DND-41 (cell line): ENCODE measurements around the gene CYP27C1.

Source experiments
- ATAC-seq: fragments of 200-7000 bp; cut with Tn5 transposase; 3 replicates; pipeline ENCODE4 v1.9.1; 2021; ENCODE audit warnings: low read depth; ENCODE audit not compliant: insufficient read depth
- DNase-seq: peaks from one replicate; pipeline ENCODE4 v3.0.0-alpha.2; 2020
- H2AFZ ChIP-seq: 2 replicates; pipeline ENCODE4 v1.6.0; 2012; ENCODE audit warnings: low read depth, low read length
- H3K27ac ChIP-seq: 2 replicates; pipeline ENCODE4 v1.5.1; 2012; ENCODE audit warnings: low read length, inconsistent platforms
- H3K27me3 ChIP-seq: fragments of 200-600 bp; sonication (generic); 2 replicates; pipeline ENCODE4 v1.6.0; 2012; ENCODE audit warnings: low read length, mild to moderate bottlenecking, inconsistent platforms; ENCODE audit not compliant: insufficient read depth, poor library complexity
- H3K36me3 ChIP-seq: 2 replicates; pipeline ENCODE4 v1.5.1; 2012; ENCODE audit warnings: low read length, inconsistent platforms; ENCODE audit not compliant: insufficient read depth
- H3K4me1 ChIP-seq: 2 replicates; pipeline ENCODE4 v1.5.1; 2012; ENCODE audit warnings: mild to moderate bottlenecking, low read length; ENCODE audit not compliant: insufficient read depth
- H3K4me2 ChIP-seq: 2 replicates; pipeline ENCODE4 v1.6.0; 2012; ENCODE audit warnings: mild to moderate bottlenecking, moderate library complexity, low read length, inconsistent platforms; ENCODE audit not compliant: insufficient read depth
- H3K4me3 ChIP-seq, 2 experiments: fragments of 200-600 bp in 1 of 2; shearing (Covaris generic) in 1 of 2; 2 replicates each; pipeline ENCODE4 v1.5.1; 2012 to 2016; ENCODE audit warnings: inconsistent platforms in 2 of 2, low read length in 2 of 2, mild to moderate bottlenecking in 2 of 2, low read depth in 1 of 2, moderate library complexity in 1 of 2
- H3K79me2 ChIP-seq: 2 replicates; pipeline ENCODE4 v1.6.0; 2012; ENCODE audit warnings: low read length, inconsistent platforms; ENCODE audit not compliant: insufficient read depth
- H3K9ac ChIP-seq: 2 replicates; pipeline ENCODE4 v1.6.0; 2012; ENCODE audit warnings: low read depth, mild to moderate bottlenecking, inconsistent platforms, low read length, moderate library complexity
- H3K9me3 ChIP-seq: 2 replicates; pipeline ENCODE4 v1.5.1; 2012; ENCODE audit warnings: low read length, moderate library complexity, mild to moderate bottlenecking, inconsistent platforms; ENCODE audit not compliant: insufficient read depth, severe bottlenecking
- H4K20me1 ChIP-seq: 2 replicates; pipeline ENCODE4 v1.6.0; 2012; ENCODE audit warnings: low read length; ENCODE audit not compliant: insufficient read depth
- CTCF ChIP-seq: IDR thresholded peaks from 2 replicates; pipeline ENCODE4 v1.5.1; 2012; ENCODE audit warnings: borderline replicate concordance, low read length, moderate library complexity, mild to moderate bottlenecking; ENCODE audit not compliant: poor library complexity, severe bottlenecking; ENCODE audit errors: extremely low read depth
- EZH2 ChIP-seq: IDR thresholded peaks from 3 replicates; pipeline ENCODE4 v1.6.1; 2012; ENCODE audit warnings: borderline replicate concordance, low read depth, mild to moderate bottlenecking, moderate library complexity, low read length, inconsistent platforms; ENCODE audit not compliant: severe bottlenecking

CYP27C1 gene

GRCh38 chr2:127188797-127189196, 31.3 kb downstream of the CYP27C1 start:
- TF ChIP-seq CTCF (no peak), EZH2 (no peak)
- H3K9ac ChIP-seq, result no peak overlapping the region
- peaks cover 17% of the 10 kb centered on the region for H3K27me3 ChIP-seq

GRCh38 chr2:127187831-127188230, 32.3 kb downstream of the CYP27C1 start:
- DNase-seq, result no peak
- Histone ChIP-seq H3K9ac (no peak overlapping the region), H3K27me3 (peaks cover 17% of the 10 kb centered on the region)

More at GRCh38 chr2:127188797-127189196, 31.3 kb downstream of the CYP27C1 start:
- H4K20me1 ChIP-seq, result no peaks in the 10 kb centered on the region
- H3K9me3 ChIP-seq, result no peaks in the 10 kb centered on the region
- no peak overlapping the region for H3K4me2 ChIP-seq
- no peak overlapping the region for H2AFZ ChIP-seq
- DNase-seq (no peak), ATAC-seq (no peak)
- no peak overlapping the region for H3K4me3 ChIP-seq
- no peaks in the 10 kb centered on the region for H3K36me3 ChIP-seq
- no peaks in the 10 kb centered on the region for H3K4me1 ChIP-seq
- H3K79me2 ChIP-seq, result no peaks in the 10 kb centered on the region
- no peak overlapping the region for H3K27ac ChIP-seq

GRCh38 chr2:127187081-127187775, 32.9 kb downstream of the CYP27C1 start:
- Histone ChIP-seq H3K9me3 (no peaks in the 10 kb centered on the region), H3K36me3 (no peaks in the 10 kb centered on the region), H3K4me2 (no peak overlapping the region), H2AFZ (no peak overlapping the region), H3K27ac (no peak overlapping the region), H4K20me1 (no peaks in the 10 kb centered on the region), H3K4me3 (no peak overlapping the region), H3K9ac (no peak overlapping the region), H3K79me2 (no peaks in the 10 kb centered on the region), H3K4me1 (no peaks in the 10 kb centered on the region), H3K27me3 (peaks cover 17% of the 10 kb centered on the region)
- no peak for TF ChIP-seq CTCF
- no peak for TF ChIP-seq EZH2
- ATAC-seq (no peak), DNase-seq (no peak)

More at GRCh38 chr2:127187831-127188230, 32.3 kb downstream of the CYP27C1 start:
- no peak overlapping the region for H3K27ac ChIP-seq
- H3K36me3 ChIP-seq, result no peaks in the 10 kb centered on the region
- H2AFZ ChIP-seq, result no peak overlapping the region
- ATAC-seq, result no peak
- no peaks in the 10 kb centered on the region for H3K79me2 ChIP-seq
- TF ChIP-seq CTCF, result no peak
- no peak for TF ChIP-seq EZH2
- H3K4me2 ChIP-seq, result no peak overlapping the region
- H3K4me3 ChIP-seq, result no peak overlapping the region
- no peaks in the 10 kb centered on the region for H3K9me3 ChIP-seq
- no peaks in the 10 kb centered on the region for H3K4me1 ChIP-seq
- H4K20me1 ChIP-seq, result no peaks in the 10 kb centered on the region

- H4K20me1 ChIP-seq, result no peaks in the 10 kb centered on the region
- no peak overlapping the region for H3K4me2 ChIP-seq
- no peak for ATAC-seq
Measured at GRCh38 chr2:127185705-127186104, 34.4 kb downstream of the CYP27C1 start.

More at GRCh38 chr2:127185705-127186104, 34.4 kb downstream of the CYP27C1 start:
- DNase-seq, result no peak
- H3K9ac ChIP-seq, result no peak overlapping the region
- H3K36me3 ChIP-seq, result no peaks in the 10 kb centered on the region
- no peak overlapping the region for H3K27ac ChIP-seq
- no peak overlapping the region for H2AFZ ChIP-seq
- H3K4me1 ChIP-seq, result no peaks in the 10 kb centered on the region
- TF ChIP-seq EZH2 (no peak), CTCF (no peak)
- H3K4me3 ChIP-seq, result no peak overlapping the region
- H3K79me2 ChIP-seq, result no peaks in the 10 kb centered on the region
- H3K9me3 ChIP-seq, result no peaks in the 10 kb centered on the region
- peaks cover 17% of the 10 kb centered on the region for H3K27me3 ChIP-seq
